ENCODE results near the gene POLE2.

GRCh38 chr14:49687942-49688700 lies at the start of gene POLE2:
- TF ChIP-seq CTCF (IDR thresholded peaks at IDR 0.05), result no peak
- TF ChIP-seq POLR2AphosphoS5 (IDR thresholded peaks at IDR 0.05; ENCODE audit: low read depth, low read length), result peak; percentile 74
- no peak for TF ChIP-seq TCF7L2 (IDR thresholded peaks at IDR 0.05; ENCODE audit: low read depth, low read length)
- 0 out of 2 replicates have a peak, but pooled peaks have one; percentile 52 for TF ChIP-seq SIN3A (IDR thresholded peaks at IDR 0.05; ENCODE audit: borderline replicate concordance, insufficient read depth, low read depth, low read length)
- no peak for TF ChIP-seq REST (IDR thresholded peaks at IDR 0.05; ENCODE audit: insufficient read depth in 1 of 2, low read depth in 2 of 2, low read length in 1 of 2)

Measured in Panc1 (cell line).